C4-2B (cell line): Measurements from ENCODE around the gene RPS2.

Experiments
- ZFX ChIP-seq: fragments of 450-650 bp; IDR thresholded peaks from 2 replicates; pipeline ENCODE4 v1.6.1; 2017
- TF ChIP-seq, protein P1 (sequence below): fragments of 450-650 bp; conservative IDR thresholded peaks from 2 replicates; pipeline ENCODE4 v1.5.1; 2017; ENCODE audit warnings: mild to moderate bottlenecking

DNA sequence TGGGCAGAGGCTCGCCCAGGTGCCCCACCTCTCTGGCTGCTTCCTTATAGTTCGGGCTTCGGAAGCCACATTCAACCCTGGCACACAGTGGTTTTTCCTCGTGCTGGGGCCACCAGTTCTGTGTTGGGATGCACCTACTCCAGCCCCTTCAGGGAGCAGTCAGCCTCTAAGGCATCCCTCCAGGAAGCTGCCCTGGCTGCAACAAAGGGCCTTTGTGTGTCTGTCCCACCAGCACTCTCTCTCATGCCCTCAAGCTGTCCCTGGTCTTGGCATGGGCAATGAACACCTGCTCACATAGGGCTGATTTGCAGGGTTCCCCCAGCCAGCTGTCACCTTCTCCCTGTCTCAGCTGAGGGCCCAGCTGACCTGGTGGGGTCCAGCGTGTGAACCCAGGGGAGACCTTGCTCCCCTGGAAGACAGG is 17.4 kb upstream of the RPS2 start:
- TF ChIP-seq, protein P1, sequence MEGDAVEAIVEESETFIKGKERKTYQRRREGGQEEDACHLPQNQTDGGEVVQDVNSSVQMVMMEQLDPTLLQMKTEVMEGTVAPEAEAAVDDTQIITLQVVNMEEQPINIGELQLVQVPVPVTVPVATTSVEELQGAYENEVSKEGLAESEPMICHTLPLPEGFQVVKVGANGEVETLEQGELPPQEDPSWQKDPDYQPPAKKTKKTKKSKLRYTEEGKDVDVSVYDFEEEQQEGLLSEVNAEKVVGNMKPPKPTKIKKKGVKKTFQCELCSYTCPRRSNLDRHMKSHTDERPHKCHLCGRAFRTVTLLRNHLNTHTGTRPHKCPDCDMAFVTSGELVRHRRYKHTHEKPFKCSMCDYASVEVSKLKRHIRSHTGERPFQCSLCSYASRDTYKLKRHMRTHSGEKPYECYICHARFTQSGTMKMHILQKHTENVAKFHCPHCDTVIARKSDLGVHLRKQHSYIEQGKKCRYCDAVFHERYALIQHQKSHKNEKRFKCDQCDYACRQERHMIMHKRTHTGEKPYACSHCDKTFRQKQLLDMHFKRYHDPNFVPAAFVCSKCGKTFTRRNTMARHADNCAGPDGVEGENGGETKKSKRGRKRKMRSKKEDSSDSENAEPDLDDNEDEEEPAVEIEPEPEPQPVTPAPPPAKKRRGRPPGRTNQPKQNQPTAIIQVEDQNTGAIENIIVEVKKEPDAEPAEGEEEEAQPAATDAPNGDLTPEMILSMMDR: no peak
- no peak for TF ChIP-seq ZFX
